GM23248 (cell line): ENCODE measurements around the gene SLC22A3. TPM values are rescaled to one million over a fixed set of nuclear protein-coding genes. Genes with fewer than 3 reads are reported as not detected.
"Not testable (repeated sequence)": the region's sequence is repeated elsewhere in the genome, so short reads cannot be mapped to it uniquely, and the experiment has no call there.

Experiments
- DNase-seq: peaks from one replicate; pipeline ENCODE4 v3.0.0-alpha.2; 2015
- H2AFZ ChIP-seq: fragments of 200-600 bp; sonication (generic); 2 replicates; pipeline ENCODE4 v1.6.1; 2016; ENCODE audit warnings: antibody characterized with exemption
- H3F3A ChIP-seq: fragments of 200-600 bp; sonication (generic); 2 replicates; pipeline ENCODE4 v1.6.1; 2016; ENCODE audit warnings: mild to moderate bottlenecking, antibody characterized with exemption, mixed run types; ENCODE audit not compliant: insufficient read depth
- H3K27ac ChIP-seq: fragments of 200-600 bp; sonication (generic); 2 replicates; pipeline ENCODE4 v1.5.1; 2016; ENCODE audit warnings: mild to moderate bottlenecking
- H3K27me3 ChIP-seq: fragments of 200-600 bp; sonication (generic); replicated peaks from 2 replicates; pipeline ENCODE4 v1.6.1; 2016; ENCODE audit warnings: mild to moderate bottlenecking; ENCODE audit not compliant: insufficient read depth
- H3K36me3 ChIP-seq: fragments of 200-600 bp; sonication (generic); 2 replicates; pipeline ENCODE4 v1.6.1; 2016; ENCODE audit warnings: low read depth, mild to moderate bottlenecking
- H3K4me1 ChIP-seq: fragments of 200-600 bp; sonication (generic); 2 replicates; pipeline ENCODE4 v1.6.1; 2016; ENCODE audit warnings: mild to moderate bottlenecking; ENCODE audit not compliant: insufficient read depth
- H3K4me2 ChIP-seq: fragments of 200-600 bp; sonication (generic); one replicate; pipeline ENCODE4 v1.6.1; 2016; ENCODE audit warnings: mild to moderate bottlenecking; ENCODE audit not compliant: unreplicated experiment
- H3K4me3 ChIP-seq: fragments of 200-600 bp; sonication (generic); 2 replicates; pipeline ENCODE4 v1.5.1; 2016; ENCODE audit warnings: mild to moderate bottlenecking
- H3K79me2 ChIP-seq: fragments of 200-600 bp; sonication (generic); 2 replicates; pipeline ENCODE4 v1.6.1; 2016; ENCODE audit warnings: mild to moderate bottlenecking; ENCODE audit not compliant: insufficient read depth
- H3K9ac ChIP-seq: fragments of 200-600 bp; sonication (generic); 2 replicates; pipeline ENCODE4 v1.6.1; 2016; ENCODE audit warnings: mild to moderate bottlenecking
- H3K9me2 ChIP-seq: fragments of 200-600 bp; sonication (generic); 2 replicates; pipeline ENCODE4 v1.6.1; 2016; ENCODE audit warnings: mixed run types, mild to moderate bottlenecking, moderate library complexity; ENCODE audit not compliant: insufficient read depth
- H3K9me3 ChIP-seq: fragments of 200-600 bp; sonication (generic); one replicate; pipeline ENCODE4 v1.6.1; 2017; ENCODE audit warnings: low read depth
- H4K20me1 ChIP-seq: fragments of 200-600 bp; sonication (generic); 2 replicates; pipeline ENCODE4 v1.6.0; 2016; ENCODE audit not compliant: insufficient read depth
- EZH2 ChIP-seq: fragments of 200-600 bp; sonication (generic); IDR thresholded peaks from 2 replicates; pipeline ENCODE4 v1.6.1; 2018; ENCODE audit warnings: antibody characterized with exemption, mild to moderate bottlenecking; ENCODE audit not compliant: insufficient read depth, poor library complexity, severe bottlenecking
- EZH2phosphoT487 ChIP-seq: fragments of 200-600 bp; sonication (generic); IDR thresholded peaks from 2 replicates; pipeline ENCODE4 v1.6.1; 2018; ENCODE audit warnings: antibody characterized with exemption, moderate library complexity, mild to moderate bottlenecking, low read depth; ENCODE audit not compliant: insufficient read depth
- WGBS, 2 experiments: methylation state at CpG; one replicate each; pipeline ENCODE4 v1.1.6; 2015 to 2017; ENCODE audit warnings: low lambda C conversion rate in 2 of 2, low coverage in 1 of 2; ENCODE audit errors: missing lambda C conversion rate in 2 of 2; 5-methylcytosine and 5-hydroxymethylcytosine counted together
- in situ Hi-C: fragments of 300-500 bp; cut with MboI; formaldehyde crosslinking; loops from 2 replicates; pipeline ENCODE4 v1.15.0; 2020
- polyA plus RNA-seq: library from polyadenylated mRNA; unstranded; fragments of >200 nt; fragmentation: Nextera tagmentation; extraction: Ambion mirVana; gene quantifications from 2 replicates; pipeline ENCODE4 v1.2.1, GENCODE V29; 2016
- total RNA-seq: library from RNA; depleted of rRNA; stranded (reverse); fragments of >200 nt; shearing (Covaris generic); gene quantifications from 2 replicates; pipeline ENCODE4 v1.2.3, GENCODE V29; 2014

Gene SLC22A3
- total and polyA plus RNA-seq, 2 experiments from 2014 or later, result not detected

GRCh38 chr6:160386869-160387530, 38.8 kb downstream of the SLC22A3 start:
- no peaks in the 10 kb centered on the region for H4K20me1 ChIP-seq
- no peak overlapping the region for H2AFZ ChIP-seq
- no peaks in the 10 kb centered on the region for H3K36me3 ChIP-seq
- no peaks in the 10 kb centered on the region for H3F3A ChIP-seq
- H3K9me2 ChIP-seq, result no peaks in the 10 kb centered on the region
- H3K4me1 ChIP-seq, result no peaks in the 10 kb centered on the region
- no peak overlapping the region for H3K9ac ChIP-seq
- no peaks in the 10 kb centered on the region for H3K9me3 ChIP-seq
- no peak for TF ChIP-seq EZH2
- TF ChIP-seq EZH2phosphoT487, result no peak
- in situ Hi-C loops, result no loop called here
- no peak overlapping the region for H3K4me3 ChIP-seq
- no peak overlapping the region for H3K27ac ChIP-seq
- H3K4me2 ChIP-seq, result no peak overlapping the region
- no peaks in the 10 kb centered on the region for H3K27me3 ChIP-seq
- no peaks in the 10 kb centered on the region for H3K79me2 ChIP-seq
- peak; percentile 21 for DNase-seq
- 83 to 86% methylated on average over 5 of the region's 5 CpGs for WGBS, 2 experiments

- H3K9me3 ChIP-seq, result no peaks in the 10 kb centered on the region
- no peak overlapping the region for H3K4me3 ChIP-seq
- in situ Hi-C loops, result no loop called here
- no peaks in the 10 kb centered on the region for H3K9me2 ChIP-seq
- no peak overlapping the region for H3K4me2 ChIP-seq
- no peaks in the 10 kb centered on the region for H3K36me3 ChIP-seq
- no peak overlapping the region for H3K9ac ChIP-seq
- TF ChIP-seq EZH2phosphoT487, result no peak
- no peak for TF ChIP-seq EZH2
- DNase-seq, result no peak
- H2AFZ ChIP-seq, result no peak overlapping the region
- no peaks in the 10 kb centered on the region for H3F3A ChIP-seq
- no peaks in the 10 kb centered on the region for H3K79me2 ChIP-seq
- no peaks in the 10 kb centered on the region for H3K27me3 ChIP-seq
- no peaks in the 10 kb centered on the region for H3K4me1 ChIP-seq
- 15 to 25% methylated on average over 3 of the region's 3 CpGs for WGBS, 2 experiments
- no peak overlapping the region for H3K27ac ChIP-seq
- no peaks in the 10 kb centered on the region for H4K20me1 ChIP-seq
Observed at GRCh38 chr6:160387916-160388643, 39.9 kb downstream of the SLC22A3 start.

GRCh38 chr6:160388922-160389321, 40.7 kb downstream of the SLC22A3 start:
- Histone ChIP-seq H3K79me2 (no peaks in the 10 kb centered on the region), H3K4me2 (no peak overlapping the region), H3K9me3 (no peaks in the 10 kb centered on the region), H3K36me3 (no peaks in the 10 kb centered on the region), H3K27ac (no peak overlapping the region), H4K20me1 (no peaks in the 10 kb centered on the region), H3K4me1 (no peaks in the 10 kb centered on the region), H3K27me3 (no peaks in the 10 kb centered on the region), H3K9me2 (no peaks in the 10 kb centered on the region), H2AFZ (no peak overlapping the region), H3F3A (no peaks in the 10 kb centered on the region), H3K9ac (no peak overlapping the region), H3K4me3 (no peak overlapping the region)
- 20 to 21% methylated on average over 4 of the region's 4 CpGs for WGBS, 2 experiments
- TF ChIP-seq EZH2phosphoT487 (no peak), EZH2 (no peak)
- DNase-seq, result peak; percentile 29
- in situ Hi-C loops, result no loop called here

DNA sequence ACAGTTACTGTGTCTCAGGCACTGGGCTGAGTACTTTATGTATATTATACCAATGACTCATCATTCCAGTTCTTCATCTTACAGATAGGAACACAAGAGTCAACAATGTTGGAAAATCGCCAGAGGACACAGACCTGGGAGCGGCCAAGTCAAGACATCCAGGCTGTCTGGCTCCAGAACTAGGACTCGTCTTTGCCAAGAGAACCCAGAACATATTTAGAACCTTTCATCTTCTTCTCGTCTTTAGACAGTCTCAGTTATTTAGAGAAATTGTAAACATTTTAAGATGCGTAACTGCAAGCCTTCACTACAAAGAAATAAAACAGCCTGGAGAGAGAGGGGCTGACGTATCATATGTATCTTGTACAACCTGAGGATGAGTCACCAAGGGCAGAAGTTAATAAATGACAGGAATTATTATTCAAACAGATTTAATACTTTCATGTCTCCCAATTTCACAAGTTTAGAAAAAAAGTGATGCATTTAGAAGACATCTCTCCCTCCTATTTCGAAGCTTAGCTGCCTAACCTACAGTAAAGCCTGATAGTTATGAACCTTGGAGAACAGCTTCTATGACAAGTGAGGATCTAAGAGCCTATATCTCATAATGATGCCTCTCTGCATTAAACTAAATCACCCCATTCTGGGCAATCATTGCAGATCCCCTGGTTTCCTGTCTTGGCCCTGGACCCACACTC, 43.4 kb downstream of the SLC22A3 start:
- no peaks in the 10 kb centered on the region for H3K4me1 ChIP-seq
- H3K79me2 ChIP-seq, result no peaks in the 10 kb centered on the region
- WGBS, 2 experiments, result 20 to 22% methylated on average over 7 of the region's 7 CpGs
- TF ChIP-seq EZH2phosphoT487, result no peak
- no peak for TF ChIP-seq EZH2
- no peaks in the 10 kb centered on the region for H3K36me3 ChIP-seq
- H3K27me3 ChIP-seq, result no peaks in the 10 kb centered on the region
- H3K4me2 ChIP-seq, result no peak overlapping the region
- in situ Hi-C loops, result no loop called here
- H3K9ac ChIP-seq, result no peak overlapping the region
- no peaks in the 10 kb centered on the region for H3K9me2 ChIP-seq
- H3K27ac ChIP-seq, result no peak overlapping the region
- H3F3A ChIP-seq, result no peaks in the 10 kb centered on the region
- peak; percentile 44 for DNase-seq
- H4K20me1 ChIP-seq, result no peaks in the 10 kb centered on the region
- no peak overlapping the region for H3K4me3 ChIP-seq
- no peaks in the 10 kb centered on the region for H3K9me3 ChIP-seq
- H2AFZ ChIP-seq, result no peak overlapping the region

DNA sequence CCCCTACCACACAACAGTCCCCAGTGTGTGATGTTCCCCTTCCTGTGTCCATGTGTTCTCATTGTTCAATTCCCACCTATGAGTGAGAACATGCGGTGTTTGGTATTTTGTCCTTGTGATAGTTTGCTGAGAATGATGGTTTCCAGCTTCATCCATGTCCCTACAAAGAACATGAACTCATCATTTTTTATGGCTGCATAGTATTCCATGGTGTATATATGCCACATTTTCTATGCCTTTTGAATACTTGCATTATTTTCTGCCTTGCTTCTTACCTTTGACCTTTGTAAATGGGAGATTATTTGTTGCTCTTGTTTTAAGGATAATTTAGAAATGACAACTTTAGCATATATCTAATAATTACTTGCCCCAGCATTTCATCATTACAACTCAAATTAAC, 45.3 kb downstream of the SLC22A3 start:
- H3K36me3 ChIP-seq, H3K27ac ChIP-seq, in situ Hi-C loops, H3K9me2 ChIP-seq, H3K27me3 ChIP-seq, H3K9me3 ChIP-seq, DNase-seq, H4K20me1 ChIP-seq, H2AFZ ChIP-seq, H3K4me3 ChIP-seq, H3K4me1 ChIP-seq, H3F3A ChIP-seq, H3K79me2 ChIP-seq, H3K4me2 ChIP-seq, H3K9ac ChIP-seq: not testable (repeated sequence)
- 96 to 100% methylated on average over 1 of the region's 1 CpG for WGBS, 2 experiments
